Stimulated activated CD4-positive, alpha-beta T cell treated with anti-CD3 and anti-CD28 coated beads, Interleukin-4, amount 100 ng/mL, for 4 hours (primary cell): ENCODE data around the gene RFC4.

Source experiments
- DNase-seq, 2 experiments: peaks; one replicate each; pipeline ENCODE4 v3.0.0-alpha.2; 2020

RFC4 gene

GRCh38 chr3:186742618-186743380, 63.5 kb downstream of the RFC4 start:
- DNase-seq: no peak
